IPS-15b (cell line): ENCODE results near the gene SMTN.

ENCODE experiments used
- H3K27me3 ChIP-seq: one replicate; pipeline ENCODE4 v1.6.1; 2013; ENCODE audit warnings: low read length; ENCODE audit not compliant: control insufficient read depth, insufficient read depth
- H3K36me3 ChIP-seq: one replicate; pipeline ENCODE4 v1.6.1; 2013; ENCODE audit warnings: low read length; ENCODE audit not compliant: control insufficient read depth, insufficient read depth
- H3K4me1 ChIP-seq: one replicate; pipeline ENCODE4 v1.6.1; 2013; ENCODE audit warnings: mild to moderate bottlenecking, low read length; ENCODE audit not compliant: control insufficient read depth, insufficient read depth
- H3K4me3 ChIP-seq: one replicate; pipeline ENCODE4 v1.5.1; 2013; ENCODE audit warnings: low read depth, low read length
- H3K9ac ChIP-seq: one replicate; pipeline ENCODE4 v1.6.1; 2013; ENCODE audit warnings: low read depth, mild to moderate bottlenecking, low read length
- H3K9me3 ChIP-seq: one replicate; pipeline ENCODE4 v1.6.1; 2013; ENCODE audit warnings: mild to moderate bottlenecking, low read length; ENCODE audit not compliant: control insufficient read depth, insufficient read depth

The SMTN gene

GRCh38 chr22:31120230-31120629, 39.1 kb downstream of the SMTN start:
- Histone ChIP-seq H3K4me1 (peaks cover 6% of the 10 kb centered on the region), H3K9me3 (no peaks in the 10 kb centered on the region), H3K27me3 (peaks cover 3% of the 10 kb centered on the region), H3K9ac (no peak overlapping the region), H3K36me3 (no peaks in the 10 kb centered on the region), H3K4me3 (no peak overlapping the region)

- Histone ChIP-seq H3K9ac (no peak overlapping the region), H3K9me3 (no peaks in the 10 kb centered on the region), H3K27me3 (peaks cover 3% of the 10 kb centered on the region), H3K4me3 (no peak overlapping the region), H3K4me1 (peaks cover 6% of the 10 kb centered on the region), H3K36me3 (no peaks in the 10 kb centered on the region)
Measured at GRCh38 chr22:31120642-31121041, 39.5 kb downstream of the SMTN start.

GRCh38 chr22:31121403-31121802, 40.3 kb downstream of the SMTN start:
- H3K4me3 ChIP-seq, result no peak overlapping the region

GRCh38 chr22:31122196-31122531, 41.0 kb downstream of the SMTN start:
- Histone ChIP-seq H3K36me3 (no peaks in the 10 kb centered on the region), H3K9me3 (no peaks in the 10 kb centered on the region), H3K4me3 (no peak overlapping the region), H3K4me1 (peaks cover 6% of the 10 kb centered on the region), H3K27me3 (peaks cover 3% of the 10 kb centered on the region), H3K9ac (no peak overlapping the region)

More at GRCh38 chr22:31121403-31121802, 40.3 kb downstream of the SMTN start:
- no peaks in the 10 kb centered on the region for H3K9me3 ChIP-seq
- H3K36me3 ChIP-seq, result no peaks in the 10 kb centered on the region
- H3K27me3 ChIP-seq, result peaks cover 3% of the 10 kb centered on the region
- no peak overlapping the region for H3K9ac ChIP-seq
- H3K4me1 ChIP-seq, result peaks cover 6% of the 10 kb centered on the region

GRCh38 chr22:31122532-31123291, 41.6 kb downstream of the SMTN start, which contains the start of gene INPP5J:
Gene INPP5J (plus strand): TSS chr22:31122966. CDS start chr22:31123015, 49 bp downstream.
- Histone ChIP-seq H3K4me1 (peaks cover 6% of the 10 kb centered on the region), H3K9me3 (no peaks in the 10 kb centered on the region), H3K27me3 (peaks cover 3% of the 10 kb centered on the region), H3K9ac (peak within 1 kb of the TSS; percentile 66), H3K4me3 (peak within 1 kb of the TSS; percentile 46), H3K36me3 (no peaks in the 10 kb centered on the region)

GRCh38 chr22:31123292-31123602, 42.1 kb downstream of the SMTN start:
- Histone ChIP-seq H3K4me3 (peak overlapping the region; percentile 46), H3K27me3 (peaks cover 3% of the 10 kb centered on the region), H3K9ac (peak overlapping the region; percentile 66)

GRCh38 chr22:31124290-31124689, 43.2 kb downstream of the SMTN start:
- no peaks in the 10 kb centered on the region for H3K9me3 ChIP-seq
- H3K36me3 ChIP-seq, result no peaks in the 10 kb centered on the region
- H3K9ac ChIP-seq, result no peak overlapping the region
- peaks cover 6% of the 10 kb centered on the region for H3K4me1 ChIP-seq
- H3K4me3 ChIP-seq, result no peak overlapping the region
- H3K27me3 ChIP-seq, result no peaks in the 10 kb centered on the region

More at GRCh38 chr22:31123292-31123602, 42.1 kb downstream of the SMTN start:
- Histone ChIP-seq H3K36me3 (no peaks in the 10 kb centered on the region), H3K9me3 (no peaks in the 10 kb centered on the region), H3K4me1 (peaks cover 6% of the 10 kb centered on the region)

- Histone ChIP-seq H3K27me3 (no peaks in the 10 kb centered on the region), H3K4me3 (no peak overlapping the region), H3K36me3 (no peaks in the 10 kb centered on the region), H3K9me3 (no peaks in the 10 kb centered on the region), H3K9ac (no peak overlapping the region), H3K4me1 (peaks cover 6% of the 10 kb centered on the region)
Measured at GRCh38 chr22:31124811-31125465, 43.8 kb downstream of the SMTN start.

GRCh38 chr22:31125521-31126117, 44.5 kb downstream of the SMTN start:
- no peaks in the 10 kb centered on the region for H3K27me3 ChIP-seq
- H3K9me3 ChIP-seq, result no peaks in the 10 kb centered on the region
- no peaks in the 10 kb centered on the region for H3K36me3 ChIP-seq
- no peak overlapping the region for H3K4me3 ChIP-seq
- H3K9ac ChIP-seq, result no peak overlapping the region
- H3K4me1 ChIP-seq, result peaks cover 4% of the 10 kb centered on the region

GRCh38 chr22:31126128-31126868, 45.2 kb downstream of the SMTN start:
- H3K9ac ChIP-seq, result no peak overlapping the region
- no peaks in the 10 kb centered on the region for H3K9me3 ChIP-seq
- no peaks in the 10 kb centered on the region for H3K27me3 ChIP-seq
- peak overlapping the region; percentile 38 for H3K4me3 ChIP-seq
- H3K36me3 ChIP-seq, result no peaks in the 10 kb centered on the region
- peaks cover 4% of the 10 kb centered on the region for H3K4me1 ChIP-seq

GRCh38 chr22:31126869-31127175, 45.7 kb downstream of the SMTN start:
- no peaks in the 10 kb centered on the region for H3K36me3 ChIP-seq
- H3K4me1 ChIP-seq, result peaks cover 4% of the 10 kb centered on the region
- H3K9ac ChIP-seq, result no peak overlapping the region
- no peaks in the 10 kb centered on the region for H3K9me3 ChIP-seq
- H3K4me3 ChIP-seq, result peak overlapping the region; percentile 38
- no peaks in the 10 kb centered on the region for H3K27me3 ChIP-seq
